ENCODE measurements around the gene PRUNE2.

PRUNE2 gene

GRCh38 chr9:76701441-76702039 lies 204.4 kb downstream of the PRUNE2 start:
- Histone ChIP-seq H3K9me3 (ENCODE audit: insufficient read depth, low read length, severe bottlenecking) (no peaks in the 10 kb centered on the region), H3K4me3 (ENCODE audit: low read depth in 1 of 2, low read length in 2 of 2) (no peak overlapping the region), H4K20me1 (ENCODE audit: insufficient read depth, low read length) (no peaks in the 10 kb centered on the region), H3K79me2 (ENCODE audit: insufficient read depth, low read length) (no peaks in the 10 kb centered on the region), H3K4me2 (ENCODE audit: insufficient read depth, low read length) (no peak overlapping the region), H3K27ac (ENCODE audit: low read length) (no peak overlapping the region), H3K36me3 (ENCODE audit: insufficient read depth, low read length) (no peaks in the 10 kb centered on the region), H3K27me3 (ENCODE audit: insufficient read depth, low read length, poor library complexity) (no peaks in the 10 kb centered on the region), H3K9ac (ENCODE audit: low read depth, low read length) (no peak overlapping the region), H2AFZ (ENCODE audit: low read depth, low read length) (no peak overlapping the region), H3K4me1 (ENCODE audit: insufficient read depth, low read length) (no peaks in the 10 kb centered on the region)
- ATAC-seq (ENCODE audit: insufficient read depth, low read depth): no peak
- TF ChIP-seq EZH2 (IDR thresholded peaks at IDR 0.05; ENCODE audit: borderline replicate concordance, low read depth, low read length, severe bottlenecking) (no peak), CTCF (IDR thresholded peaks at IDR 0.05; ENCODE audit: borderline replicate concordance, extremely low read depth, low read length, poor library complexity, severe bottlenecking) (no peak)
- DNase-seq: no peak

GRCh38 chr9:76700916-76701315 lies 205.0 kb downstream of the PRUNE2 start:
- no peaks in the 10 kb centered on the region for H3K27me3 ChIP-seq (ENCODE audit: insufficient read depth, low read length, poor library complexity)
- no peaks in the 10 kb centered on the region for H3K79me2 ChIP-seq (ENCODE audit: insufficient read depth, low read length)
- H3K36me3 ChIP-seq (ENCODE audit: insufficient read depth, low read length): no peaks in the 10 kb centered on the region
- no peak overlapping the region for H3K4me3 ChIP-seq (ENCODE audit: low read depth in 1 of 2, low read length in 2 of 2)
- H3K9me3 ChIP-seq (ENCODE audit: insufficient read depth, low read length, severe bottlenecking): no peaks in the 10 kb centered on the region
- TF ChIP-seq CTCF (IDR thresholded peaks at IDR 0.05; ENCODE audit: borderline replicate concordance, extremely low read depth, low read length, poor library complexity, severe bottlenecking): no peak
- no peak for TF ChIP-seq EZH2 (IDR thresholded peaks at IDR 0.05; ENCODE audit: borderline replicate concordance, low read depth, low read length, severe bottlenecking)
- no peaks in the 10 kb centered on the region for H4K20me1 ChIP-seq (ENCODE audit: insufficient read depth, low read length)
- no peaks in the 10 kb centered on the region for H3K4me1 ChIP-seq (ENCODE audit: insufficient read depth, low read length)
- H3K27ac ChIP-seq (ENCODE audit: low read length): no peak overlapping the region
- no peak overlapping the region for H2AFZ ChIP-seq (ENCODE audit: low read depth, low read length)
- no peak overlapping the region for H3K4me2 ChIP-seq (ENCODE audit: insufficient read depth, low read length)
- no peak overlapping the region for H3K9ac ChIP-seq (ENCODE audit: low read depth, low read length)
- DNase-seq: no peak
- ATAC-seq (ENCODE audit: insufficient read depth, low read depth): no peak

- DNase-seq (no peak), ATAC-seq (ENCODE audit: insufficient read depth, low read depth) (no peak)
- no peak overlapping the region for H3K4me2 ChIP-seq (ENCODE audit: insufficient read depth, low read length)
- TF ChIP-seq EZH2 (IDR thresholded peaks at IDR 0.05; ENCODE audit: borderline replicate concordance, low read depth, low read length, severe bottlenecking) (no peak), CTCF (IDR thresholded peaks at IDR 0.05; ENCODE audit: borderline replicate concordance, extremely low read depth, low read length, poor library complexity, severe bottlenecking) (no peak)
- H3K27me3 ChIP-seq (ENCODE audit: insufficient read depth, low read length, poor library complexity): no peaks in the 10 kb centered on the region
- H3K9me3 ChIP-seq (ENCODE audit: insufficient read depth, low read length, severe bottlenecking): no peaks in the 10 kb centered on the region
- H3K9ac ChIP-seq (ENCODE audit: low read depth, low read length): no peak overlapping the region
- no peaks in the 10 kb centered on the region for H3K79me2 ChIP-seq (ENCODE audit: insufficient read depth, low read length)
- no peak overlapping the region for H3K4me3 ChIP-seq (ENCODE audit: low read depth in 1 of 2, low read length in 2 of 2)
- H4K20me1 ChIP-seq (ENCODE audit: insufficient read depth, low read length): no peaks in the 10 kb centered on the region
- no peaks in the 10 kb centered on the region for H3K4me1 ChIP-seq (ENCODE audit: insufficient read depth, low read length)
- no peaks in the 10 kb centered on the region for H3K36me3 ChIP-seq (ENCODE audit: insufficient read depth, low read length)
- no peak overlapping the region for H2AFZ ChIP-seq (ENCODE audit: low read depth, low read length)
- H3K27ac ChIP-seq (ENCODE audit: low read length): no peak overlapping the region
Observed at GRCh38 chr9:76699971-76700370, 205.9 kb downstream of the PRUNE2 start.
